HG02852 (cell line): ENCODE results near the gene GNL3L.
A peak's percentile ranks its signal among the peaks of the same experiment; 100 is the strongest.
"Not testable (repeated sequence)": the region's sequence is repeated elsewhere in the genome, so short reads cannot be mapped to it uniquely, and the experiment has no call there.

Experiments used
- ATAC-seq: cut with Tn5 transposase; IDR thresholded peaks from one replicate; pipeline ENCODE4 v1.9.1; 2021; ENCODE audit warnings: mild to moderate bottlenecking, moderate library complexity; ENCODE audit not compliant: unreplicated experiment

Gene GNL3L, protein sequence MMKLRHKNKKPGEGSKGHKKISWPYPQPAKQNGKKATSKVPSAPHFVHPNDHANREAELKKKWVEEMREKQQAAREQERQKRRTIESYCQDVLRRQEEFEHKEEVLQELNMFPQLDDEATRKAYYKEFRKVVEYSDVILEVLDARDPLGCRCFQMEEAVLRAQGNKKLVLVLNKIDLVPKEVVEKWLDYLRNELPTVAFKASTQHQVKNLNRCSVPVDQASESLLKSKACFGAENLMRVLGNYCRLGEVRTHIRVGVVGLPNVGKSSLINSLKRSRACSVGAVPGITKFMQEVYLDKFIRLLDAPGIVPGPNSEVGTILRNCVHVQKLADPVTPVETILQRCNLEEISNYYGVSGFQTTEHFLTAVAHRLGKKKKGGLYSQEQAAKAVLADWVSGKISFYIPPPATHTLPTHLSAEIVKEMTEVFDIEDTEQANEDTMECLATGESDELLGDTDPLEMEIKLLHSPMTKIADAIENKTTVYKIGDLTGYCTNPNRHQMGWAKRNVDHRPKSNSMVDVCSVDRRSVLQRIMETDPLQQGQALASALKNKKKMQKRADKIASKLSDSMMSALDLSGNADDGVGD

GRCh38 chrX:54529552-54530356, at the start of gene GNL3L:
Gene GNL3L, plus strand, starts transcription at chrX:54530219. Its CDS starts 2,348 bp downstream, at chrX:54532567.
- peak; percentile 84 for ATAC-seq

- ATAC-seq, result no peak
Measured at GRCh38 chrX:54482839-54483593, 47.0 kb upstream of the GNL3L start.

GRCh38 chrX:54483946-54484345, 46.1 kb upstream of the GNL3L start:
- ATAC-seq, result no peak

GRCh38 chrX:54484666-54485065, 45.4 kb upstream of the GNL3L start:
- ATAC-seq, result no peak

- not testable (repeated sequence) for ATAC-seq
Measured at GRCh38 chrX:54489819-54490218, 40.2 kb upstream of the GNL3L start.

DNA sequence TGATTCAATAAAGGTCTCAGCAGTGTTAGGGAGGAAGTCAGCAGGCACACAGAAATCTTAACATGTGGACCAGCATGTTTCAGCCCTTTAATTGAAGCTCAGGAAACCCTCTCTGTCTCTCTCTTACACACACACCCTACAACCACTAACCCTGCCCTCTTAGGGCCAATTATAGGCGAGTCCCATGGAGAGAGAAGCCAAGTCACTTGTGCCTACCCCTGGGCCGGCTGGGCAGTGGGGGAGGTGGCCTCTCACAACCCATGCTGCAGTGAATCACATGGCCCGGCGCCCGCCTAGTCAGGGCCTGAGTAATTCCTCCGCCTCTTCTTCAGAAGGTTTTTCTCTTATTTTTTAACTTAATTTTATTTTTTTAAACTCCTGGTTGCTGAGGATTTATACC, 37.7 kb upstream of the GNL3L start:
- ATAC-seq, result no peak

DNA sequence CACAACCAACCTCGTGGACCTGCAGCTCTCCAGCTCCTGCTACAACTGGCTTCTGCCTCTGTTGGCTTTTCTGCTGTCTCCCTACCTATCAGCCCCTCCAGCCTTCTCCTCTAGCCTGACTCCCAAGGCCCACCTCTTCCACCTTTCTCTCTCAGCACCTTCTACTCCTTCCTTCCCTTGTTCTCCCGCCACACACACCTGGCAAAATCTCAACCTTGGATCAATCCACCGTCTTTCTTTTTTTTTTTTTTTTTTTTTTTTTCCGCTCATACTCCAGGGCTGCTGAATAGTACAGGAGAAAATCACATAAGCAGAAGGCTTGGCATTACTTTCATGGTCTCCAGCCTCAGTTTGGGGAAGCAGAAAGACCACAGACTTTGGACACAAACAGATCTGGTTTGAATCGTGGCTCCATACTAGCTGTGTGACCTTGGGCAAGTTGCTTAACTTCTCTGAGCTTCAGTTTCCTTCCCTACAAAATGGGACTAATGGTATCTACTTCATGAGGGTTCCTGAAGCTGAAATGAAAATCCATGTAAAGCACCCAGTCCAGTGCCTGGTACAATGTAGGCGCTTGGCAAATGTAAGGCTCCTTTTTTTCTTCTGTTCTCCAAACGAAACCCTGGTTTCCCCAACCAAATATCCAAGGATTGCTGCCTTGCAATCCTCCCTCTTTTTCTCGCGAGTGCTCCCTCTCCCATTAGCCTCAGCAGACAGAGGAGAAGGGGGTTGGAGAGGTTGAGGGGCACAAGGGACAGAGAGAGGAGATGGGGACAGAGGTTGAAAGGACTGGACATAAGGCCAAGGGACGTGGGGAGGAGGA, 35.6 kb upstream of the GNL3L start:
- no peak for ATAC-seq

DNA sequence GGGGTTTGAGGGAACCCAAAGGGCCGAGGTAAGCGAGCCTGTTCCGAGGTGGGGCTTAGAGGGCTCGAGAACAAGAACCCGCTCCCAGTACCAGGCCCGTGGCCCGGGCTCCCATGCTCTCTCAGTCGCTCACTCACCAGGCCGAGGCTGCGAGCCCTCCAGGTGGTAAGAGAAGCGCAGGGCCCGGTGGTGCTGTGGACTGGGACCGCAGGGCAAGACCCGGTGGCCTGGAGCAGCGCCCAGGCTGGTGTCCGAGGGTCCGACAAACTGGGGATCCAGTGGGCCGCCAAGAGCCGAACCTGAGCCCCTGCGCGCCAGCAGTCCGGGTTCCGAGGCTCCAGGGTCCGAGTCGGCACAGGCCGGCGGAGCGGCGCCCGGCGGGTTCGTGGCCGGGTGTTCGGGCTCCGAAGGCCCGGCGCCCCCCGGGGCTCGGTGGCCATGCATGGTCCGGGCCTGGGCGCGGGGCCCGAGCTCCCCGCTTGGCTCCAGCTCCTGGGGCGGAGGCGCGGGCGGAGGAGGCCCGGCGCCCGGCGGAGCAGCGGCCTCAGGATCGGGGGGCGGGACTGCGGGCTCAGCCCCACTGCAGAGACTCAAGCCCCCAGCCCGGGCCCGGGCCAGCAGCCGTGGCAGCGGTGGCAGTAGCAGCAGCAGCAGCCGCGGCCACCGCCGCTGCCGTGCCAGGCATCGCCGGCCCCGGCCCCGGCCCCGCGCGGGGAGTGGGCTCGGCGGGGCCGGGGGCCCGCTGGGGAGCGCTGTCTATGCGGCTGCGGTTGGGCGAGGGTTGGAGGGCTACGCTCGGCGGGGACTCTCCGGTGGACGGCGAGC, 34.8 kb upstream of the GNL3L start:
- ATAC-seq, result no peak

DNA sequence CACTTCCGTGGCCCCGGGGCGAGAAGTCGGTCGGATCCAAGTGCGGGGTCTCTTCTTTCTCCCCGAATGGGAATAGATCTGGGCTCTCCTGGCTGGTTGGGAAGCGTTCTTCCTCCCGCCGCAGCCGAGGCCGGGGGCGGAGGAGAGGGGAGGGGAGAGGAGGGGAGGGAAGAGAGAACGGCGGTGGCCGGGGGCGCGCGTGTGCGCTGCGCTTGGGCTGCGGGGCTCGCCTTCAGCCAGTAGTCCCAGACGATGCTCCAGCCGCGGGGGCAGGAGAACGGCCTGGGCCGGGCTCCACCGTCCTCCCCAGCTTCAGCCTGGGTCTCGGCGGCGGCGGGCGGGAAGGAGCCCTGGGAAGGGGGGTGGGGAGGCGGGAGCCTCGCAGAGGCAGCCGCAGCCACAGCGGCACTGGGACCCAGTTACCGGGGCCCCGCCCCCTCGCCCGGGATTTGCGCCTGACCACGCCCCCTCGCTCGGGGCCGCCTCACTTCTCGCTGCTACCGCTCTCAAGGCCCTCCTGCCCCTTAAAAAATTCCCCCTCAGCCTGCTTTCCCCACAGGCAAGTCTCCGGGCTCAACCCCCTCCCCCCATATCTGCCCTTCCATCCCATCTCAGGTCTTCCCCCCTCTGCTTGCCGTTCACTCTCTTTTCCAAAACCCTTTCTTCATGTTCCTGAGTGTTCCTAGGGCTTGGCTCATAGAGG, 34.1 kb upstream of the GNL3L start, which contains the start of gene FGD1:
FGD1 (minus strand) TSS at position 421 of the 703 bp plus-strand sequence. CDS start 802 bp downstream, outside the sequence.
- ATAC-seq, result no peak

GRCh38 chrX:54496517-54496852, 33.5 kb upstream of the GNL3L start:
- ATAC-seq, result no peak

DNA sequence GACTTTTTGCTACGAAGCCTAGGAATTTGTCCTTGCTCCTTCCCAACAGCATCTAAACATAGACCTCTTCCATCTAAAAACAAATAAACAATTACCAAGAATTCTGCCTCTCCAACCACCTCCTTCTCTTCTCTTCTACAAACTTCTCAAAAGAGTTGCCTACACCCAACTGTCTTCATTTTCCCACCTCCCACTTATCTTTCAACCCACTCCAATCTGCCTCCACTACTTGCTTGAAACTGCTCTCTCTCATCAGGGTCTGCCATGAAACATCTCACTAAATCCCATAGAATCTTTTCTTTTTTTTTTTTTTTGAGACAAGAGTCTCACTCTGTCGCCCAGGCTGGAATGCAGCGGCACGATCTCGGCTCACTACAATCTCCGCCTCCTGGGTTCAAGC, 33.1 kb upstream of the GNL3L start:
- no peak for ATAC-seq

DNA sequence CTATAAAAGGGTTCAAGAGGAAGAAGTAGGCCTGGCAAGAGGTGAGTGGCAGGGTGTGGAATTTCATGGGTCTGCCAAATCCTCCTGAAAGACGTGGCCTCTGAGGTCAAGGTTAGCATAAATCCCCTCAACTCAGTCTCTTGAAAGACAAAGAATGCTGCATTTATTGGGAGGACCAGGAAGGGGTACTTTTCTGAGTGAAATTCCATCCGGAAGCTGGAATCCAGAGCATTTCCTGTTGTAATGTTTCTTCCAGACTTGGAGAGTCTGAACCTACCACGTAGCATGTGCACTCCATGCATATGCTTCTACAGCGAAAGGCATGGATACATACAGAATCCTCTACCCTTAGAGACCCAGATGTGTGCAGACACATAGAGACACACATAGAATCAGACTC, 20.6 kb upstream of the GNL3L start:
- no peak for ATAC-seq

- no peak for ATAC-seq
Measured at GRCh38 chrX:54529151-54529550, 868 bp upstream of the GNL3L start.

- ATAC-seq, result peak; percentile 12
Measured at GRCh38 chrX:54530357-54530900, 410 bp downstream of the GNL3L start.

DNA sequence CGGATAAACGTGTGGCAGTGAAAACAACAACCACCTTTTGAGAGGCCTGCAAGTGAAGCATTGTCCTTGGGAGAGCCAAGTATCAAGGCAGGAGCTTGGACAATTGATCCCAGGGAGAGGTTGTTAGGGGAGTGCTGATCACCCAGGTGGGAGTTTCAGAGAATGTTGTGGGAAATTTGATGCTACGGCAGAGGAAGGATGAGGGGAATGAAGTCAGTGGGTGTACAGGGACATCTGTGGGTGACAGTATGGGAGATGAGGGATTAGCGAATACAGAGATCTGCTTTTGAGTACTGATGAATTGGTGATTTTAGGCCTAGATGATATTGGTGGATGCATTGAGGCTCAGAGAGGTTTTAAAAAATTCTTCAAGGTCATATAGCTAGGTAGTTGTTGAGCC, 4.3 kb downstream of the GNL3L start:
- no peak for ATAC-seq

- no peak for ATAC-seq
Measured at GRCh38 chrX:54540289-54540688, 10.3 kb downstream of the GNL3L start.

- ATAC-seq, result not testable (repeated sequence)
Measured at GRCh38 chrX:54542239-54542638, 12.2 kb downstream of the GNL3L start.

DNA sequence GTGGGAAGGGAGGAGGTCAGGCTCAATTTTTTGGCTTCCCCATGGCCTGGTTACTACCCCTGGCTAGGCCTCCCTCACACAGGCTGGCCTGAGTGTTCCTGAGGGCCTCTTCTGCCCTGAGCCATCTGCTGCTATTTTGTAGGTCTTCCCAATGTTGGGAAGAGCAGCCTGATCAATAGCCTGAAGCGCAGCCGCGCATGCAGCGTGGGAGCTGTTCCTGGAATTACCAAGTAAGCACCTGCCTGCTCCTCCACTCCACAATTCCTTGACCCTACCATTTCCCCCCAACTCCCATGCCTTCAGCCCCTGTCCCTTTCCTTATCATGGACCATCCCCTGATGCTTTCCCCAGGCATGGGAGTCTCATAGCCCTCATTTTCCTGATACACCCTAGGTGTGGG, 20.8 kb downstream of the GNL3L start:
- ATAC-seq, result no peak
